T47D (cell line): Measurements from ENCODE around the gene PNKD.
A peak's percentile ranks its signal among the peaks of the same experiment; 100 is the strongest.

Experiments used
- DNase-seq, 2 experiments: peaks; one replicate each; pipeline versions ENCODE4 v3.0.0 to v3.0.0-alpha.2; 2011 to 2012; ENCODE audit warnings: low read depth in 1 of 2, low spot score in 1 of 2
- JUND ChIP-seq: IDR thresholded peaks from 2 replicates; pipeline ENCODE4 v1.6.1; 2012; ENCODE audit warnings: low read depth
- in situ Hi-C: cut with HindIII; loops from 2 replicates; pipeline ENCODE4 v1.10.0; 2016; ENCODE audit warnings: low sequenced_read_pairs, low pct_unique_long_range_greater_than_20kb

The PNKD gene

GRCh38 chr2:218238887-218239286 is 31.4 kb upstream of the PNKD start:
- in situ Hi-C loops = no loop called here
- no peak for TF ChIP-seq JUND
- DNase-seq = no peak

- no peak for TF ChIP-seq JUND
- no peak for DNase-seq
- in situ Hi-C loops = no loop called here
These were observed 26.1 kb upstream of the PNKD start for GRCh38 chr2:218244204-218244603.

- peak in 1 of 2 experiments; percentile 18 for DNase-seq
- no peak for TF ChIP-seq JUND
- in situ Hi-C loops = no loop called here
These were observed 25.7 kb upstream of the PNKD start for GRCh38 chr2:218244665-218245064.

GRCh38 chr2:218245214-218245613 is 25.1 kb upstream of the PNKD start:
- no peak for TF ChIP-seq JUND
- in situ Hi-C loops = no loop called here
- no peak for DNase-seq

GRCh38 chr2:218249691-218250090 is 20.6 kb upstream of the PNKD start:
- DNase-seq = no peak
- in situ Hi-C loops = no loop called here
- no peak for TF ChIP-seq JUND

GRCh38 chr2:218252509-218253231 is 17.6 kb upstream of the PNKD start:
- TF ChIP-seq JUND = no peak
- in situ Hi-C loops = no loop called here
- DNase-seq = no peak

GRCh38 chr2:218253232-218253625 is 17.1 kb upstream of the PNKD start:
- TF ChIP-seq JUND = no peak
- no peak for DNase-seq
- in situ Hi-C loops = no loop called here

- no peak for TF ChIP-seq JUND
- in situ Hi-C loops = no loop called here
- DNase-seq = no peak
These were observed 14.9 kb upstream of the PNKD start for GRCh38 chr2:218255446-218255845.

- no peak for TF ChIP-seq JUND
- DNase-seq = no peak
- in situ Hi-C loops = no loop called here
These were observed 13.5 kb upstream of the PNKD start for GRCh38 chr2:218256612-218257350.

GRCh38 chr2:218257390-218257981 is 12.8 kb upstream of the PNKD start:
- peak in 1 of 2 experiments; percentile 41 for DNase-seq
- in situ Hi-C loops = no loop called here
- no peak for TF ChIP-seq JUND

GRCh38 chr2:218259099-218259961 is 11.0 kb upstream of the PNKD start:
- in situ Hi-C loops = no loop called here
- no peak for TF ChIP-seq JUND
- no peak for DNase-seq

GRCh38 chr2:218260166-218260565 is 10.2 kb upstream of the PNKD start:
- in situ Hi-C loops = no loop called here
- no peak for DNase-seq
- TF ChIP-seq JUND = no peak
